ENCODE measurements around the gene CFAP97D2.
"Not testable (repeated sequence)": the region's sequence is repeated elsewhere in the genome, so short reads cannot be mapped to it uniquely, and the experiment has no call there.

Gene CFAP97D2

DNA sequence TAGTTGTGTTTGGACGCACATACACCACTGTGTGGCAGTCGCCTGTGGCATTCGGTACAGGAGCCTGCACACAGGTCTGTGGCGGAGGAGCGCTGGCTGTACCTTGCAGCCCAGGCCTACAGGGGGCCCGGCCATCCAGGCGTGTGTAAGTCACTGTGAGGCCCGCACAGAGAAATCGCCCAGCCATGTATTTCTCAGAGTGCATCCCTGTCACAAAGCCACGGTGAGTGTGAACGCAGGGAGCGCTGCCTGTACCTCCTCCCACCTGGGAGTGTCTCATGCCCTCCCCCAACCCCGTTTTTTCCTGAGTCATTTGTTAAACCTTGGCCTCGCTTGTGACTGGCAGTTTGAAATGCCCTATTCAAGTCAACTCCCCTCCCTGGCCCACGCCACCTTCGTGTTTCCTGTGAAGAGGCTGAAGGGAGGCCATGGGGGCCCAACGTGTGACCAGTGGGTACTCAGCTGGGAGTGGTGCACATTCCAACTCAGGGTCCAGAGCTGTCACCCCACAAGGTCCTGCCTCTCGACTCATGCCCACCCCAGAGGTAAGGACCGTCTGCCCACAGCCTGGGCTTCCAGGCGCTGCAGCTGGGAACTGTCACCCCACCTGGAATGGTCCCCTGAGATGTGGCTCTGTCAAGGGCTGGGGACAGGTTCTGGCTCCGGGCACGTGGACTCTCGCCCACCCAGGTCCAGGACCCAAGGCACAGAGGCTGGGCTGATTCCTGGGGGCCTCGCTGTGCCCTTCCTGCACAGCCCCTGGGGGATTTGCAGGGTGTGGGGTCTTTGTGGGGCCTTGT, 35.1 kb upstream of the CFAP97D2 start:
- DNase-seq (ENCODE audit: low read depth in 2 of 2): no peak

DNA sequence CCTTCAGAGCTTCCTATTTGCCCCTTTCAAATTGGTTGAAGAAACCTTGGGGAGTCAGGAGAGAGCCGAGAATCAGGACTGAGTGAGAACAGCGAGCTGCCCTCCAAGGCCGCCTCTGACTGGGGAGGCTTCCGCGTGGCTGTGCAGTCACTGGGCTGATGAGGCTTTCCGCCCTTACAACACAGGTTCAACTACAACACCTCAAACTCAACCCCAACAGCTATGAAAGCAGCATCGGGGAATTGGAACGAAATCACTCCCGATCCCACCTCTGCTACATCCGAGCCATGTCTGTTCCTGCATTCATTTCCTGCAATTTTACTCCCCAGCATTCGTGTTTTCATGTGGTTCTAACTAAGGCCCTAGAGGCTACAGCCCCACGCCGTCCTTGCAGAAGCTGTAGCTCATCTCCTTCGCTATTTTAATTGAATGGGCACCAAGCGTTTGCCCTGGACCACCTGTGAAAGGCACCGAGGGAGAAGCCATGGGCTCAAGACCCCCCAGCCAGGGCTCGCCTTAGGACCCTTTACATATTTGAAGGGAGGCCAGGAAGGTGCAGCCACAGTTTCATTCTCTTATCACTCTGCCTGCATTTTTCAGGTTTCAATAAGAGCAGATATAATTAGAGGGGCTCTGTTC, 34.3 kb upstream of the CFAP97D2 start:
- DNase-seq (ENCODE audit: low read depth in 2 of 2): no peak

DNA sequence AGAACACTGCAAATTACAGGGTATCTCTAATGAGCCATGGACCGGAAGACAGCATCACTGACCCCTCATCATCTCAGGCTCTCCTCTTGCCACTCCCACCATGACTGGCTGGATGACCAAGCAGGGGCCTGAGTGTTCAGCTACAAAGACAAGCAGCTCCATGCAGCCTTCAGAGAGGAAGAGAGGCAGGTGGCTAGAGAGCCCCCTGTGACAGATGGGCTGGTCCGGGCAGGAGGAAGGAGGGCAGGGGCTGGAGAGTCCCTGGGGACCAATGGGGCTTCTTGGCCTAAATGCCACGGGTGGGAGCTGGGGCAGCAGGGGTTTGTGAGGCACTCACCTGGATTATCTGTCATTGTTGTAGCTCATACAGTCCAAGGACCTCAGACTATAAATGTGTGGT, 33.8 kb upstream of the CFAP97D2 start:
- no peak for DNase-seq (ENCODE audit: low read depth in 2 of 2)

DNA sequence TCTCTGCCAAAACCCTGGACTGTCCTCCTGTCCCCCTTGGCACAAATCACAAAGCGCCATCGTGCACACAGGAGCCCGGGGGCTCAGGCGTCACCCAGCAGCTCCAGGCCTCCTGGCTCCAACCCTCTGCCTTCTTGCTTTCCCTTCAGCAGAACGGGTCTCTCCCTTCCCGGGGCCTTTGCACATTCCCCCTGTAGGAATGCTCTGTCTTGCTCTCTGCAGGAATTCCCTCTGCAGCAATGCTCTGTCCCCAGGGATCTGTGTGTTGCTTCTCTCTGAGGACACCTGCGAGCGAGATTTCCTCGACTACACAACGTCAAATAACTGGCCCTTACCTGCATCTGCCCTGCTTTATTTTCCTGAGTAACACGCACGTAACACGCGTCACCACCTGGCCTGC, 33.3 kb upstream of the CFAP97D2 start:
- DNase-seq (ENCODE audit: low read depth in 2 of 2): no peak

DNA sequence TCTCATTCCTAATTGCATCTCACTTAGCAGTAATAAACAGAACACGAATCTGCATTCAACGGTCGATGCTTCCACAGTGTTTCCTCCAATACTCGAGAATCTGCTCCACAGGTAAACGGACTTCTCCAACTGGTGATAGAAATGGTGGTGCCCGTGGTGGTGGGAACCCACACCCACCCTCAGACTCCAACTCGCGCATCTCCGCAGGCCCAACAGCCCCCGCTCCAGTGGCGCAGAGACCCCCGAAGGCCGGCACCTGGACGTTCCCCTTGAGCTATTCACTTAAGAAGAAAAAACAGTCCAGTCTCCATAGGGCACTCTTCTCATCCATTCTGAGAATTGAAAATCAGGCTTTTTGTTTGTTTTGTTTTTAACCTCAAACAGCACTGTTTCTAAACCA, 32.9 kb upstream of the CFAP97D2 start:
- no peak for DNase-seq (ENCODE audit: low read depth in 2 of 2)

DNA sequence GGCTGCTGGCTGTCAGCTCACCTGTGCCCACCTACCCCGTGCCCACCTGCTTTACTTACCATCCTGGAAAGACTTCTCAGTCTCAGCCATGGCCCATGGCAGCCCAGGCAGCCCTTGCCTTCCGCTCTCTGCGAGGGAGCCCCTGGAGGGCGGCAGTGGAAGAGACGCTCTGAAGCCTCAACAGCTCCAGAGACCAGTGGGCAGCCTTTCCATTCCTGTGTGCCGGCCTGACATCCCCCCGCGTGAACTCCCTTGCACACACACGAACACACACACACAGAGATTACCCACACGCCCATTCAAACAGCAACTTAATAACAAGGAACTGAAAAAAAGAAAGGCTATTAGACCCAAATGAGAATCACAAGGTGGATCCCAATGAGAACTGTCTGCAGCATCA, 32.4 kb upstream of the CFAP97D2 start:
- DNase-seq (ENCODE audit: low read depth in 2 of 2): no peak

DNA sequence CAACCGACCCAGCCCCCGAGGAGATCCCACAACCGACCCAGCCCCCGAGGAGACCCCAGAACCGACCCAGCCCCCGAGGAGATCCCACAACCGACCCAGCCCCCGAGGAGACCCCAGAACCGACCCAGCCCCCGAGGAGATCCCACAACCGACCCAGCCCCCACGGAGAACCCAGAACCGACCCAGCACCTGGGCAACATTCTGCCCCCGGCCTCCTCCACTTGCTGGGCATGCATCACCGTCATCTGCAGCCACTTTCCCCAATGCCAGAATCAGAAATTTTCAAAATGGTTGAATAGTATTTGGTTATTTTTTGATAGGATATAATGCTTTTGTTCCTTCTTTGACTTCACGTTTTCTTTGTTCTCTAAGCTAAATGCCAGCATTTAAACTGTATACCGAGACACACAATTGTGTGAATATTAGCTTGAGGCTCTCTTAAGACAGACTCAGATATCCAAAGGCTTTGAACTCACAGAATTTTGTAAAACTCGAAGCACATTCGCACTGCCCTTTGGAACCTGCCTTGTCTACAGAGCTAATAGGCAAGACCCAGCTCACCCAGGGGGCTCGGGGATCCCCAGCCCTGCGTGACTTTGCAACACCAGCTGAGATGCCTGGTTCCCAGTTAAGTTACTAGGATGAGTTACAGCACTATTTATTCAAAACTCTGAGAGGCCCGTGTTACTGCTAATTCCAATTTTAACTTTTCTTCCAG, 31.1 kb upstream of the CFAP97D2 start:
- DNase-seq (ENCODE audit: low read depth in 2 of 2): no peak

DNA sequence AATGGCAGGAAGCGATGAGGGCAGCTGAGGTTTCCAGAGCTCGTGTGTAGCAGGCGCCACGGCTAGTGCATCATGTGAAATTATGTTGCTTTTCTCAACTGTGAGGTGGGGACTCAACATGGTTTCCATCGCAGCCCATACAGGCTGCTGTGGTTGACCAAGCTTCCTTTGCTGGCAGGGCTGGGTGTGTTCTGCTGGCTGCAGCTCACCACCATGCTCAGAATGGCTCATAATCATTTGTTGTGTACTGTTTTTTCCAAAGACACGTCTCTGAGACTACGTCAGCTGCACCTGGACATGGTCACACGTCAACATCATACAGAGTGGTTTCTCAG, 30.6 kb upstream of the CFAP97D2 start:
- peak in 1 of 2 experiments; percentile 61 for DNase-seq (ENCODE audit: low read depth in 2 of 2)

DNA sequence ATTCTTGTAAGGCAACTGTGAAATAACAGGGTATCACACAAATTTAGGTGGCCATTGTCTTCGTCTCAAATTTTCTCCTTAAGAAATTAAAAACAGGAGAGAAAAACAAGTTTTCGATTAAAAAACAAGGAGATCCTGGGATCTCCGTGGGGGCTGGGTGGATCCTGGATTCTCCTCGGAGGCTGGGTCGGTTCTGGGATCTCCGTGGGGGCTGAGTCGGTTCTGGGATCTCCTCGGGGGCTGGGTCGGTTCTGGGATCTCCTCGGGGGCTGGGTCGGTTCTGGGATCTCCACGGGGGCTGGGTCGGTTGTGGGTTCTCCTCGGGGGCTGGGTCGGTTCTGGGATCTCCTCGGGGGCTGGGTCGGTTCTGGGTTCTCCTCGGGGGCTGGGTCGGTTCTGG, 30.2 kb upstream of the CFAP97D2 start:
- DNase-seq (ENCODE audit: low read depth in 2 of 2): not testable (repeated sequence)

DNA sequence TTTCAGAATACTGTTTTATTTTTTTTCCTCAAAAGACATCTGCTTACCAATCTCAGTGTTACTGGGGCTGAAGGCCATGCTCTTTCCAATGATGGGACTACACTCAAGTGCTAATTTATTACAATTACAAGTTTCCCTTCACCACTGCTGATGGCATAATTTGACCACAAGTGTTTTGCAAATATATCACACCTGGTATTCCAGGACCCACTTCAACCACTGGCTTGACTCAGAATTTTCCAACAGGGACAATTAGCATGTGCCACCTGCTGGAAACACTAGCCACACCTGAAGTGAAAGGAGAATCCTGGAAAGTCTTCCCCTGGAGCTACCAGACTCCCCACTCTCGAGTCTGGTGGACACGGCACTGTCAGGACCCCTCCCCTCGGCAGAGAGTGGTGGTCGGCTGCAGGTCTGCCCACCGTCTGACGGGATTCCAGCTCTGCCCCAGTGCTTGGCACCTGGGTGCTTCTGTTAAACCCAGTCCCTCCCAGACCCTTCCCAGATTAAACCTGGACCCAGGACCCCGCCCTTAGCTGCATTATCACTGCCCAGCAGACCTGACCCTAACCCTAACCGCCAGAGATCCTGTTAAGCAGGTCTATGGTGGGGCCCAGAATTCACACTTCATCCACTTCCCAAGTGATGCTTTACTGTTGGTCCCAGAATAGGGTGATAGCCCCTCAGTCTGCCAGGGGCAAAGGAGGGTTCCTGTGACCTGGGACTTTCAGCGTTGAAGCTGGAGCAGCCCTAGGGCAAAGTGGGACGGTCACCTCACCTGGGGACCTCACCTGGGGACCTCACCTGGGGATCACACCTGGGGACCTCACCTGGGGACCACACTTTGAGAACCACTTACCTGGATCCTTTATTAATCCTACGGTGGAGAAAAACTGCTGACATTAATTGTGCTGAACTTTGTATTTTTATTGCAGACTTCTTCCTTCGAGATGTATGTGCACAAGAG, 29.0 kb upstream of the CFAP97D2 start:
- DNase-seq (ENCODE audit: low read depth in 2 of 2): no peak

DNA sequence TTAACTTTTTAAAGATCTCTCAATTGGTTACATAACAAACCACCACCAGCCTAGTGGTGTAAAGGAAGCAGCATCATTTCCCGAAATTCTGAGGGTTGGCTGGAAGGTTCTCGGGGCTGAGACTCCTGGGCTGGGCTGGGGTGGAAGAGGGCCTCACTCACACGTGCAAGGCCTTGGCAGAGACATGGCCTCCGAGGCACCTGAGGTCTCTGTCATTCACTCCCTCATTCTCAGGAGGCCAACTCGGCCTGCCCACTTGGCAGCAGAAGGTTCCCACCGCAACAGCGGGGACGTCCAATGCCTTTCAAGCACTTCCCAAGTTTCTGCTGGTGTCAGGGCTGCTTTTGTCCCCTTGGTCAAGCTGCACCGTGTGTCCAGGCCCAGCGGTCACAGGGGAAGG, 28.0 kb upstream of the CFAP97D2 start:
- DNase-seq (ENCODE audit: low read depth in 2 of 2): no peak

DNA sequence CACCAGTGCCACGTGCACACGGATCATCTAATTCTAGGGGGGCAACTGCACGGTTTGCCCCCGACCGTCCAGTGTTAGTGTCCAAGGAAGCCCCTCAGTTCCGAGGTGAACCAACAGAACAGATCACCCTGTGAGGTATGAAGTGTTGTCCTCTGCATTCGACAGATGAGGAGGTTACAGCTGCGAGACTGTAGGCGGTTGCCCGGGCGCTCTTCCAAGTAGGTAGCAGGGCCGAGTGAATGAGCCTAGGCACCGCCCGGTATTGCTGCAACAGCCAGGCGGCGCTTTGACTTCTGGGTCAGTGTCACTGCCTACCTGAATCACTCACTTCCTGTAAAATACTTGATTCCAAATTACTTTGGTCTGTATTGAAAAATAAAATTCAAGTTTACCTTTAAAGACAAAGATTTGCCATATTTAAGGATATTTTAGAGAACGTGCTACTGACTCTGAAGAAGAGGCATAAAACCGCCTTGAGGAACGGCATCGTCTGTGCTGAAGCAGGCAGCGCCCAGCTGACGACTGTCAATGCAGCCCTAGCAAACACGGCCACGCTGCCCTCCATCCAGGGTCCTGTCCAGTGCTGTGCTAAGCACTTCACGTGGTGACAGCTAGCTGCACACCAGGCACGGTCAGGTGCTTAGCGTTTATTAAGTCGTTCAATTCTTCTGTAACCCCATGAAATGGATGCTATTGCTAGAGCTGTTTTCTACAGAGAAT, 27.3 kb upstream of the CFAP97D2 start:
- no peak for DNase-seq (ENCODE audit: low read depth in 2 of 2)

DNA sequence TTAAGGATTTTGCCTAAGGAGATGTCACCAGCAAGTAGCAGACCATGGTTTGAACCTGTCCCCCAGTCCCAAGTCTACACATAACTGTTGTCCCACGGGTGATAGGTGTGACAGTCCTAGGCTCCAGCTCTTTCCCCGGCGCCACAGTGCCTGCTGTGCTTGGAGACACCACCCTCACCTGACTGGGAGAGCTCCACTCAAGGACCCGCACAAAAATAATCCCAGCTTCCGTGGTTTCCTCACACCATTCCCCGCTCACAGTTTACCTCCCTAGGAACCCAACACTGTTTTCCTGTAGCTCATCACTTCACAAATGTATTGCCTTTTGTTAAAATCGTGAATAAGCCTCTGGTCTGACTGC, 26.8 kb upstream of the CFAP97D2 start:
- DNase-seq (ENCODE audit: low read depth in 2 of 2): no peak

DNA sequence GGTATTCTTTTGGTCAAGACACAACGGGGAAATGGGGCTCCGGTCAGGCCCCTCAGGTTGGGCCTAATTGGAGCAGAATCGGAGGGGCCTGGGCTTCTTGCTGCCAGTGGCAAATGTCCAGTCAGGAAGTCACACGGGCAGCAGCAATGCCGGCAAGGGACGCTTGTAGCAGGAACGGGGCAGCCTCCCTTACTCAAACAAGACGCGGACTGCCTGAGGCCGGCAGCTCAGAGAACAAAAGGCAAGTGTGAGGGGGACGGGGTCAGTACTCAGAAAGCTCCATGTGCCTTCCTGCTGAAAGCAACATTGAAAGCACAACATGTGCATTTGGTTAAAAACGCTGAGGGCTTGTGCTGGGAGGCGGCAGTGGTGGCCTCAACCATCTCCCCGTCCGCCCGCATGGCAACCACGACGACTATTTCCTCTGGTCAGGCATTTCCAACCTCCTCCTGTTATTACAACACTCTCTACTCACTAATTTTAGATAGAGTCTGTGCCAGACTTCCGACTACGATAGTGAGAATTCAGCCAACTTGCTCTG, 26.2 kb upstream of the CFAP97D2 start:
- no peak for DNase-seq (ENCODE audit: low read depth in 2 of 2)

DNA sequence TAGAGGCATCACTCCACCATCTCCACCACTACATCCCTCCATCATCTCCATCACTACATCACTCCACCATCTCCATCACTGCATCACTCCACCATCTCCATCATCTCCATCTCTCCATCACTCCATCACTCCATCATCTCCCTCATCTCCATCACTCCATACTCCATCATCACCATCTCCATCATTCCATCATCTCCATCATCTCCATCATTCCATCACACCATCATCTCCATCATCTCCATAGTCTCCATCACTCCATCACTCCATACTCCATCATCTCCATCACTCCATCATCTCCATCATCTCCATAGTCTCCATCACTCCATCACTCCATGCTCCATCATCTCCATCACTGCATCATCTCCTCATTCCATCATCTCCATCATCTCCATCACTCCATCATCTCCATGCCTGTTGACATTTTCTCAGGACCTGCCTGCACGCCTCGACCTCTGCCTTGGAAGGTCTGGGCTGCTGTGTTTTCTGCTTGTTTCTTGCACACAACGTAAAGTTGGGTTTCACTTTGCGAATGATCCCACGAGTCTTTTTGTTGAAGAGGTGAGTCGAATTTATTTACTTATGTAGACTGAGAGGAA, 25.5 kb upstream of the CFAP97D2 start:
- DNase-seq (ENCODE audit: low read depth in 2 of 2): no peak

DNA sequence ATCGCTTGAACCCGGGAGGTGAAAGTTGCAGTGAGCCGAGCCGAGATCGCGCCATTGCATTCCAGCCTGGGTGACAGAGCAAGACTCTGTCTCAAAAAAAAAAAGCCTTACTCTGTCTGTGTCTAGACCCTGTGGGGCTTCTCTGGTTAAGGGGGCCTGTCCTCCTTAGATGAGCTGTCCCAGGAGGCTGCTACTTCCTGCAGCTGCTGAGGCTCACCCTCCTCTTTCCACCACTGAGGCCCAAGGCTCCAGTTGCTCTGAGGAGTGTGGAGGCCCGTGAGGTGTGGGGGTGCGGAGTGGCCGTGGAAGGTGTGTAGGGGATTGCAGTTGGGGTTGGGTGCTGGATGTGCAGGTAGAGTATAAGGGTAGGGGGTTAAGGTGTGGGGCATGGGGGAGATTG, 24.6 kb upstream of the CFAP97D2 start:
- DNase-seq (ENCODE audit: low read depth in 2 of 2): no peak

DNA sequence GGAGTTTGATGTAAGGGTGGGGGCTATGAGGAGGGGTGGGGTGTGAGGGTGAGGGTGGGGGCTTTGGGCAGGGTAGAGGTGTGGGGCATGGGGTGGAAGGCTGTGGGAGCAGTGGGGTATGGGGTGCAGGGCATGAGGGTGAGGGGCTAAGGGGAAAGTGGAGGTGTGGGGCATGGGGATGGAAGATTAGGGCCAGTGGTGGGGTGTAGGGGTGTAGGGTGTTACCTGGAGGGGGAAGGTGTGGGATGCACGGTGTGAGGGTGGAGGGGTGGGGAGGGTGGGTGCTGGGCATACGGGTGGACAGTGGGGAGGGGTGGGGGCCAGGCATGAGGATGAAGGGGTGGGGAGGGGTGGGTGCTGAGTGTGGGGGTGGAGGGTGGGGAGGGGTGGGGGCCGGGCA, 23.7 kb upstream of the CFAP97D2 start:
- DNase-seq (ENCODE audit: low read depth in 2 of 2): no peak

DNA sequence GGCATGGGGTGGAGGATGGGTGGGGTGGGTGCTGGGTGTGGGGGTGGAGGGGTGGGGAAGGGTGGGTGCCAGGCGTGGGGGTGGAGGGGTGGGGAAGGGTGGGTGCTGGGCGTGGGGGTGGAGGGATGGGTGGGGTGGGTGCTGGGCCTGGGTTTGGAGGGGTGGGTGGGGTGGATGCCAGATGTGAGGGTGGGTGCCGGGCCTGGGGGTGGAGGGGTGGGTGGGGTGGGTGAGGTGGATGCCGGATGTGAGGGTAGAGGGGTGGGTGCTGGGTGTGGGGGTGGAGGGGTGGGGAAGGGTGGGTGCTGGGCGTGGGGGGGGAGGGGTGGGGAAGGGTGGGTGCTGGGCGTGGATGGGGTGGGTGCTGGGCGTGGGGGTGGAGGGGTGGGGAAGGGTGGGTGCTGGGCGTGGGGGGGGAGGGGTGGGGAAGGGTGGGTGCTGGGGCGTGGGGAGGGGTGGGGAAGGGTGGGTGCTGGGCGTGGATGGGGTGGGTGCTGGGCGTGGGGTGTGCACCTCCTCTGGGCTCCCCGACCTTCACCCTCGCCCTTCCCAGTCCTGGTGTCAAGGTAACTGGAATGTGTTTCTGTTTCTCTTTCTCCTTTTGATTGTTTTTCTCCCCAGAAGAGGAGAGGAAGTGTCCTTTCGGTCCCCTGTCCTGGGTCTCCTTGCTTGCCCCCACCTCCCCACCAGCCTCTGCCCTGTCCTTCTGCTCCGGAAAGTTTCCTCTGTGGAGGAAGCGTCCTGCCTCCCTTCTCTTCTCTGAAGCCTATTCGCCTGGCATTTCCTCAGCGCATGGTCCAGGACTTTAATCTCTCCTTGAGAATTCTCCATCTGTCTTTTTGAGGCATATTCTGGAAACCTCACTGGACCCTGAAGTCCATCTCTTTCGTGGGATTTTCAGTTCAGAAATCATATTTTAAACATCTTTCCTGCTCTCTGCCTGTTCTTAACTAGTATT, 22.9 kb upstream of the CFAP97D2 start:
- no peak for DNase-seq (ENCODE audit: low read depth in 2 of 2)

DNA sequence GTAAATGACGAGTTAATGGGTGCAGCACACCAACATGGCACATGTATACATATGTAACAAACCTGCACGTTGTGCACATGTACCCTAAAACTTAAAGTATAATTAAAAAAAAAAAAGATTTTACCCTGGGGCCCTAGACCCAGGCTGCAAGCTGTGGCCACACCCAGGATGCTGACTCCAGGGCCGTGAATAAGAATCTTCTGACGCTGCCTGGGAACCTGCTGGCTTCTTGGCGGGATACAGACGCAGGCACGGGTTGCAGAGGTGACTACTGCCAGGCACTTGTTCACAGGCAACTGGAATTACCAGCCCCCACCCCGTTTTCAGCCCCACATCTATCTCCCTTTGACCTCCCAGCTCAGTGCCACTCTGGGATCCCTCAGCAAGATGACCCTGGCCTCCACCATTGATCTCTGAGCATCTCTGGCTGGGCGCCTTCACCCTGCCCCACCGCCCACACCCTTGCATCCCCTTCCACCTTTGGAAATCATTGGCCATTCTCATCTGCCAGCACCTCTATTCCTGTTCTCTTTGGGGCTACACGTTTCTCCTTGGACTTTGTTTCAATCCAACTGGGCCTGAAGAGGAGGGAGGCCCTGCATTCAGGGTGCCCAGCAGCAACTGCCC, 21.1 kb upstream of the CFAP97D2 start:
- DNase-seq (ENCODE audit: low read depth in 2 of 2): no peak

Measured in stimulated activated CD4-positive, alpha-beta T cell treated with anti-CD3 and anti-CD28 coated beads, Interleukin-12 subunit alpha, Interleukin-12 subunit beta, amount 100 ng/mL, for 24 hours (primary cell).